CD4-positive, alpha-beta T cell treated with Interleukin-17A for 4 hours (primary cell): ENCODE results near the gene TBCA.

Experiments
- DNase-seq: peaks from one replicate; pipeline ENCODE4 v3.0.0-alpha.2; 2020; ENCODE audit warnings: mixed read lengths

TBCA gene

GRCh38 chr5:77641397-77641943, 134.7 kb downstream of the TBCA start:
- DNase-seq: no peak
